ENCODE results near the gene GPR155. TPM values are rescaled to one million over a fixed set of nuclear protein-coding genes. Genes with fewer than 3 reads are reported as not detected.

GPR155 gene
- total and polyA plus RNA-seq, 2 experiments from 2014 or later: 1.2 to 1.3 TPM

GRCh38 chr2:174492963-174493431, 6.2 kb upstream of the GPR155 start:
- Mint-ChIP-seq H3K27ac (no peak overlapping the region), H3K4me1 (peaks cover 10% of the 10 kb centered on the region), H3K36me3 (ENCODE audit: low read depth) (no peaks in the 10 kb centered on the region), H3K27me3 (ENCODE audit: insufficient read depth, low read depth, poor library complexity) (peaks cover 6% of the 10 kb centered on the region), H3K4me3 (no peak overlapping the region), H3K9me3 (no peaks in the 10 kb centered on the region)
- Histone ChIP-seq H3K4me1 (ENCODE audit: insufficient read depth) (peaks cover 4% of the 10 kb centered on the region; the same call in 1 of the 2 replicates), H3K79me2 (replicated peaks; ENCODE audit: insufficient read depth) (no peaks in the 10 kb centered on the region), H3K27ac (ENCODE audit: low read depth) (no peak overlapping the region), H3K27me3 (ENCODE audit: insufficient read depth) (no peaks in the 10 kb centered on the region), H2AFZ (0 out of 2 replicates have a peak overlapping the region, but pooled peaks have one; percentile 2), H3K4me3 (no peak overlapping the region), H3K4me2 (no peak overlapping the region), H4K20me1 (replicated peaks; ENCODE audit: insufficient read depth) (no peaks in the 10 kb centered on the region), H3F3A (replicated peaks; ENCODE audit: low read depth) (no peaks in the 10 kb centered on the region), H3K9me2 (ENCODE audit: insufficient read depth) (peaks cover 6% of the 10 kb centered on the region; the same call in 1 of the 2 replicates), H3K36me3 (ENCODE audit: insufficient read depth) (no peaks in the 10 kb centered on the region)
- TF ChIP-seq STAT1 (IDR thresholded peaks at IDR 0.05; ENCODE audit: unreplicated experiment) (no peak), CREB1 (CRISPR knock-in tag; IDR thresholded peaks at IDR 0.05; ENCODE audit: low read depth) (no peak), JUNB (IDR thresholded peaks at IDR 0.05; ENCODE audit: unreplicated experiment) (no peak), NANOG (IDR thresholded peaks at IDR 0.05; ENCODE audit: borderline replicate concordance) (no peak), REST (IDR thresholded peaks at IDR 0.05; ENCODE audit: unreplicated experiment) (no peak), ZNF462 (CRISPR knock-in tag; IDR thresholded peaks at IDR 0.05) (no peak), EZH2phosphoT487 (IDR thresholded peaks at IDR 0.05; ENCODE audit: unreplicated experiment) (no peak), ZNF114 (CRISPR knock-in tag; IDR thresholded peaks at IDR 0.05) (no peak), POLR2AphosphoS5 (IDR thresholded peaks at IDR 0.05; ENCODE audit: low read depth) (no peak), CTCF (conservative IDR thresholded peaks at IDR 0.05; ENCODE audit: low read depth in 2 of 2) (no peak), ZNF331 (CRISPR knock-in tag; IDR thresholded peaks at IDR 0.05; ENCODE audit: low read depth) (no peak), ETS1 (IDR thresholded peaks at IDR 0.05) (no peak), EZH2 (IDR thresholded peaks at IDR 0.05; ENCODE audit: low read depth, unreplicated experiment) (no peak)
- DNase-seq (ENCODE audit: low spot score) (no peak), ATAC-seq (no peak)
